Psoas muscle (tissue), 8 donors: ENCODE measurements around the gene CLEC11A. TPM values are rescaled to one million over a fixed set of nuclear protein-coding genes. Genes with fewer than 3 reads are reported as not detected.
"Not testable (repeated sequence)": the region's sequence is repeated elsewhere in the genome, so short reads cannot be mapped to it uniquely, and the experiment has no call there.

Source experiments
- ATAC-seq, 4 donors: fragments of 200-7000 bp; cut with Tn5 transposase; one replicate each; pipeline ENCODE4 v1.9.1; 2020; ENCODE audit warnings: moderate library complexity in 3 of 4, mild to moderate bottlenecking in 2 of 4
- DNase-seq, 2 donors: peaks; one replicate each; pipeline ENCODE4 v3.0.0-alpha.2; 2020
- H3K27ac ChIP-seq: fragments of 200-600 bp; one replicate; pipeline ENCODE4 v1.8.0; 2022
- H3K27me3 ChIP-seq, 3 donors: fragments of 200-600 bp in 1 of 3; one replicate each; pipeline versions ENCODE4 v1.6.1 to v1.8.0; 2013 to 2022; ENCODE audit warnings: low read length in 2 of 3, mild to moderate bottlenecking in 2 of 3, moderate library complexity in 1 of 3; ENCODE audit not compliant: insufficient read depth in 3 of 3
- H3K36me3 ChIP-seq, 2 donors: fragments of 200-600 bp in 1 of 2; one replicate each; pipeline versions ENCODE4 v1.6.1 to v1.8.0; 2013 to 2022; ENCODE audit warnings: low read depth in 1 of 2, mild to moderate bottlenecking in 1 of 2, moderate library complexity in 1 of 2; ENCODE audit not compliant: insufficient read depth in 1 of 2
- H3K4me1 ChIP-seq: fragments of 200-600 bp; one replicate; pipeline ENCODE4 v1.8.0; 2022
- H3K4me3 ChIP-seq: fragments of 200-600 bp; one replicate; pipeline ENCODE4 v1.8.0; 2022; ENCODE audit warnings: mild to moderate bottlenecking
- H3K9me3 ChIP-seq: fragments of 200-600 bp; one replicate; pipeline ENCODE4 v1.8.0; 2022
- WGBS, 3 donors: extraction: QIAGEN DNeasy Blood & Tissue Kit; methylation state at CpG; one replicate each; pipeline versions ENCODE4 v1.1.6 to v1.1.7; 2013; 5-methylcytosine and 5-hydroxymethylcytosine counted together
- intact Hi-C, 2 donors: fragments of 100-400 bp; cut with DNase I; formaldehyde crosslinking; loops; one replicate each; pipeline versions ENCODE4 v1.11.0 to v1.14.2; 2022
- polyA plus RNA-seq, 3 donors: library from polyadenylated mRNA; stranded (reverse); fragments of 200-250 nt; gene quantifications; one replicate each; pipeline ENCODE4 v1.2.3, GENCODE V29; 2013
- total RNA-seq, 4 donors: library from RNA; stranded (reverse); fragmentation: NEBNext Ultra II Directional in 2 of 4; extraction: Animal tissue kit (Norgen Biotek cat#: 25700) in 2 of 4; gene quantifications; one replicate each; pipeline versions ENCODE4 v1.2.1 to v1.2.4, GENCODE V29; 2021 to 2023
- TF ChIP-seq, protein P1 (sequence below): fragments of 200-600 bp; IDR thresholded peaks from one replicate; pipeline ENCODE4 v1.8.0; 2022; ENCODE audit warnings: antibody characterized with exemption
- donor health status: healthy with polysubstance abuse.
- donor health status: DM: no; HTN: no; CAD: no; lungs with moderate emphysema.
- donor health status: Bipolar disorder and iron deficiency.
- donor health status: healthy.
- donor health status: DM: yes; HTN: yes; CAD: no.
- donor health status: DM: no; HTN: no; CAD: no.
- donor health status: DM: no; HTN: no; CAD: no.
- donor health status: DM: yes; HTN: yes; CAD: no.

The CLEC11A gene
- total and polyA plus RNA-seq, 7 donors: 0.83 to 4.5 (median 1.7) TPM

GRCh38 chr19:50770888-50771287 lies 47.7 kb downstream of the CLEC11A start:
- Histone ChIP-seq H3K27ac (no peak overlapping the region), H3K4me1 (no peaks in the 10 kb centered on the region), H3K4me3 (no peak overlapping the region), H3K27me3 (peaks cover 0 to 30% (median 0%) of the 10 kb centered on the region in 3 donors), H3K36me3 (no peaks in the 10 kb centered on the region), H3K9me3 (no peaks in the 10 kb centered on the region)
- TF ChIP-seq, protein P1, sequence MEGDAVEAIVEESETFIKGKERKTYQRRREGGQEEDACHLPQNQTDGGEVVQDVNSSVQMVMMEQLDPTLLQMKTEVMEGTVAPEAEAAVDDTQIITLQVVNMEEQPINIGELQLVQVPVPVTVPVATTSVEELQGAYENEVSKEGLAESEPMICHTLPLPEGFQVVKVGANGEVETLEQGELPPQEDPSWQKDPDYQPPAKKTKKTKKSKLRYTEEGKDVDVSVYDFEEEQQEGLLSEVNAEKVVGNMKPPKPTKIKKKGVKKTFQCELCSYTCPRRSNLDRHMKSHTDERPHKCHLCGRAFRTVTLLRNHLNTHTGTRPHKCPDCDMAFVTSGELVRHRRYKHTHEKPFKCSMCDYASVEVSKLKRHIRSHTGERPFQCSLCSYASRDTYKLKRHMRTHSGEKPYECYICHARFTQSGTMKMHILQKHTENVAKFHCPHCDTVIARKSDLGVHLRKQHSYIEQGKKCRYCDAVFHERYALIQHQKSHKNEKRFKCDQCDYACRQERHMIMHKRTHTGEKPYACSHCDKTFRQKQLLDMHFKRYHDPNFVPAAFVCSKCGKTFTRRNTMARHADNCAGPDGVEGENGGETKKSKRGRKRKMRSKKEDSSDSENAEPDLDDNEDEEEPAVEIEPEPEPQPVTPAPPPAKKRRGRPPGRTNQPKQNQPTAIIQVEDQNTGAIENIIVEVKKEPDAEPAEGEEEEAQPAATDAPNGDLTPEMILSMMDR: no peak
- no peak for DNase-seq
- ATAC-seq: no peak
- intact Hi-C loops: no loop called here
- WGBS, 3 donors: 79 to 83% (median 80%) methylated on average over 13 of the region's 13 CpGs

DNA sequence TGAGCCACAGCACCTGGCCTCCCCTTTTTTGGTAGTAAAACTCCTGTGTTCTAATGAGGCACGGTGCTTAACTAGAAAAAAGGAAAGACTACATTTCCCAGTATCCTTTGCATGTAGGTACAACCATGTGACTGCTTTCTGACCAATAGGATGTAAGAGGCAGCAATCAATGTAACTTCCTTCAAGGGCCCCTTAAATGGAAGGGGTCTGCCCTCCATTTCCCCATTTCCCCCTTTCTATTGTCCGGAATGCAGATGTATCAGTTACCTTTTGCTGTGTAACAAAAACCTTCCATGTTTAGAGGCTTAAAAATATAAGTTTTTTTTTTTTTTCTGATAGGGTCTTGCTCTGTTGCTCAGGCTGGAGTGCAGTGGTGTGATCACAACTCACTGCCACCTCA lies 49.3 kb downstream of the CLEC11A start:
- ATAC-seq (no peak), DNase-seq (no peak)
- no peaks in the 10 kb centered on the region for H3K36me3 ChIP-seq
- intact Hi-C loops: no loop called here
- H3K9me3 ChIP-seq: no peaks in the 10 kb centered on the region
- TF ChIP-seq, protein P1: no peak
- peaks cover 0 to 46% (median 2%) of the 10 kb centered on the region in 3 donors for H3K27me3 ChIP-seq
- no peak overlapping the region for H3K27ac ChIP-seq
- no peaks in the 10 kb centered on the region for H3K4me1 ChIP-seq
- no peak overlapping the region for H3K4me3 ChIP-seq
- 31 to 47% (median 43%) methylated on average over 2 of the region's 2 CpGs for WGBS, 3 donors

GRCh38 chr19:50772912-50773311 lies 49.7 kb downstream of the CLEC11A start:
- H3K27ac ChIP-seq, DNase-seq, H3K36me3 ChIP-seq, H3K4me3 ChIP-seq, ATAC-seq, H3K9me3 ChIP-seq, H3K4me1 ChIP-seq, intact Hi-C loops: not testable (repeated sequence)
- 76 to 92% (median 78%) methylated on average over 3 of the region's 3 CpGs for WGBS, 3 donors
- peaks cover 0 to 51% (median 5%) of the 10 kb centered on the region in 3 donors for H3K27me3 ChIP-seq

DNA sequence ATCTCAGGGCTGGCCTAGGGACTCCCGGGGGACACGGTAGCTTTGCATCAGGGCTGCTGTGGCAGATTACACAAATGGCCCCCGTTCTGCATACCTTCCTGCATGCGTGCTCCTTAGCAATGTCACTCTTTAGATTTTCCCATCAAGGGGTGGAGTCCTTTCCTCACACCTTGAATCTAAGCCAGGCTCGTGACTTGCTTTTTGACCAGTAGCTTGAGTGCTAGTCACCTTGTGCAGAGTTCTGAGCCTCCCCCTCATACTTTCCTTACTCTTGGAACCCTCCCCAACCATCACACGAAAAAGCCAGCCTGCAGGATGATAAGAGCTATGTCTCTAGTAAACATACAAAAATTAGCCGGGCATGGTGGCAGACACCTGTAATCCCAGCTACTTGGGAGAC lies 50.3 kb downstream of the CLEC11A start:
- H3K9me3 ChIP-seq, H3K36me3 ChIP-seq, intact Hi-C loops, H3K4me3 ChIP-seq, H3K4me1 ChIP-seq, ATAC-seq, H3K27ac ChIP-seq, DNase-seq: not testable (repeated sequence)
- H3K27me3 ChIP-seq: peaks cover 0 to 56% (median 8%) of the 10 kb centered on the region in 3 donors
- 51 to 59% (median 56%) methylated on average over 7 of the region's 7 CpGs for WGBS, 3 donors

Other genes with a start within 250 kb of the CLEC11A start
- gene EMC10, start 246.9 kb upstream of the CLEC11A start, total RNA-seq: 10 to 100 TPM; 32.6 to 47.5 (median 43.3) TPM
- 10 to 100 TPM; 33.1 to 37.6 (median 34.2) TPM for gene EMC10, start 246.9 kb upstream of the CLEC11A start, polyA plus RNA-seq
- gene GARIN5A, start 246.5 kb upstream of the CLEC11A start, total RNA-seq: 1 to 10 TPM; 1.2 to 5.3 (median 4.7) TPM
- gene GARIN5A, start 246.5 kb upstream of the CLEC11A start, polyA plus RNA-seq: 1 to 10 TPM; 1.3 to 2.7 (median 1.3) TPM
- gene JOSD2, start 212.2 kb upstream of the CLEC11A start, total RNA-seq: 10 to 100 TPM; 28.5 to 41.0 (median 37.4) TPM
- 10 to 100 TPM; 51.9 to 87.2 (median 86.2) TPM for gene JOSD2, start 212.2 kb upstream of the CLEC11A start, polyA plus RNA-seq
- gene ASPDH, start 209.5 kb upstream of the CLEC11A start, total RNA-seq: not detected
- not detected for gene ASPDH, start 209.5 kb upstream of the CLEC11A start, polyA plus RNA-seq
- 1 to 10 TPM in 1 of 4 donors, under 1 TPM in 3; 0.19 to 1.0 (median 0.31) TPM for gene LRRC4B, start 154.9 kb upstream of the CLEC11A start, total RNA-seq
- gene LRRC4B, start 154.9 kb upstream of the CLEC11A start, polyA plus RNA-seq: under 1 TPM; 0.04 to 0.47 (median 0.32) TPM
- gene SYT3, start 83.5 kb upstream of the CLEC11A start, total RNA-seq: under 1 TPM in 1 of 4 donors, not detected in 3; 0.26 TPM
- gene SYT3, start 83.5 kb upstream of the CLEC11A start, polyA plus RNA-seq: under 1 TPM in 2 of 3 donors, not detected in 1; 0.07 to 0.12 TPM
- gene C19orf81, start 73.9 kb upstream of the CLEC11A start, total RNA-seq: 1 to 10 TPM in 1 of 4 donors, under 1 TPM in 2, not detected in 1; 0.50 to 1.8 (median 0.54) TPM
- gene C19orf81, start 73.9 kb upstream of the CLEC11A start, polyA plus RNA-seq: 1 to 10 TPM in 1 of 3 donors, not detected in 2; 1.5 TPM
- gene SHANK1, start 3.6 kb upstream of the CLEC11A start, total RNA-seq: 1 to 10 TPM in 1 of 4 donors, under 1 TPM in 2, not detected in 1; 0.39 to 1.3 (median 0.83) TPM
- under 1 TPM in 2 of 3 donors, not detected in 1; 0.14 to 0.16 TPM for gene SHANK1, start 3.6 kb upstream of the CLEC11A start, polyA plus RNA-seq
- gene GPR32, start 47.1 kb downstream of the CLEC11A start, total RNA-seq: not detected
- gene GPR32, start 47.1 kb downstream of the CLEC11A start, polyA plus RNA-seq: not detected
- gene ACP4, start 67.1 kb downstream of the CLEC11A start, total RNA-seq: not detected
- not detected for gene ACP4, start 67.1 kb downstream of the CLEC11A start, polyA plus RNA-seq
- under 1 TPM in 2 of 4 donors, not detected in 2; 0.32 to 0.34 TPM for gene KLK1, start 100.4 kb downstream of the CLEC11A start, total RNA-seq
- under 1 TPM in 2 of 3 donors, not detected in 1; 0.08 to 0.48 TPM for gene KLK1, start 100.4 kb downstream of the CLEC11A start, polyA plus RNA-seq
- not detected for gene KLK15, start 110.2 kb downstream of the CLEC11A start, total RNA-seq
- not detected for gene KLK15, start 110.2 kb downstream of the CLEC11A start, polyA plus RNA-seq
- not detected for gene KLK3, start 131.6 kb downstream of the CLEC11A start, total RNA-seq
- gene KLK3, start 131.6 kb downstream of the CLEC11A start, polyA plus RNA-seq: not detected
- gene KLK2, start 150.1 kb downstream of the CLEC11A start, total RNA-seq: not detected
- gene KLK2, start 150.1 kb downstream of the CLEC11A start, polyA plus RNA-seq: not detected
- gene KLK4, start 188.0 kb downstream of the CLEC11A start, total RNA-seq: not detected
- gene KLK4, start 188.0 kb downstream of the CLEC11A start, polyA plus RNA-seq: not detected
- not detected for gene KLK5, start 229.7 kb downstream of the CLEC11A start, total RNA-seq
- gene KLK5, start 229.7 kb downstream of the CLEC11A start, polyA plus RNA-seq: under 1 TPM in 1 of 3 donors, not detected in 2; 0.05 TPM
- gene KLK6, start 246.2 kb downstream of the CLEC11A start, total RNA-seq: not detected
- gene KLK6, start 246.2 kb downstream of the CLEC11A start, polyA plus RNA-seq: under 1 TPM in 1 of 3 donors, not detected in 2; 0.04 TPM